Prostate gland (tissue), 2 donors: ENCODE measurements around the gene TMEM18. TPM values are rescaled to one million over a fixed set of nuclear protein-coding genes. Genes with fewer than 3 reads are reported as not detected.

ENCODE experiments used
- DNase-seq: peaks from one replicate; pipeline ENCODE4 v3.0.0-alpha.2; 2019; ENCODE audit warnings: low spot score
- H3K27ac ChIP-seq, 2 donors: fragments of 200-600 bp; sonication (generic); 2 replicates each; pipeline ENCODE4 v1.5.1; 2017 to 2019
- H3K27me3 ChIP-seq: fragments of 200-600 bp; sonication (generic); replicated peaks from 2 replicates; pipeline ENCODE4 v1.5.1; 2019; ENCODE audit not compliant: insufficient read depth
- H3K36me3 ChIP-seq, 2 donors: fragments of 200-600 bp; sonication (generic); 1 replicate in 1 of 2; 2 replicates in 1 of 2; pipeline versions ENCODE4 v1.5.1 to v1.8.1; 2017 to 2019
- H3K4me1 ChIP-seq: fragments of 200-600 bp; sonication (generic); replicated peaks from 2 replicates; pipeline ENCODE4 v1.5.1; 2019
- H3K4me3 ChIP-seq, 2 donors: fragments of 200-600 bp; sonication (generic); 2 replicates each; pipeline ENCODE4 v1.5.1; 2017 to 2019
- H3K9me3 ChIP-seq: fragments of 200-600 bp; sonication (generic); 2 replicates; pipeline ENCODE4 v1.5.1; 2017
- CTCF ChIP-seq, 4 experiments: fragments of 200-600 bp in 2 of 4; fragments of 450-650 bp in 2 of 4; sonication (generic) in 2 of 4; IDR thresholded peaks; 1 replicate in 3 of 4; 2 replicates in 1 of 4; pipeline ENCODE4 v1.5.1; 2016 to 2019; ENCODE audit warnings: antibody characterized with exemption in 4 of 4, mild to moderate bottlenecking in 2 of 4, moderate library complexity in 2 of 4
- POLR2A ChIP-seq: fragments of 450-650 bp; IDR thresholded peaks from one replicate; pipeline ENCODE4 v1.6.1; 2016; ENCODE audit warnings: antibody characterized with exemption, mild to moderate bottlenecking
- POLR2AphosphoS5 ChIP-seq: sonication (generic); formaldehyde crosslinking; IDR thresholded peaks from one replicate; pipeline ENCODE4 v1.6.1; 2017; ENCODE audit warnings: antibody characterized with exemption
- WGBS: methylation state at CpG from one replicate; pipeline ENCODE4 v1.1.5; 2018; 5-methylcytosine and 5-hydroxymethylcytosine counted together
- intact Hi-C: fragments of 100-400 bp; cut with DNase I; formaldehyde crosslinking; loops from one replicate; pipeline ENCODE4 v1.14.2; 2022
- total RNA-seq, 2 donors: library from RNA; depleted of rRNA; stranded (reverse); fragments of >200 nt; gene quantifications; one replicate each; pipeline ENCODE4 v1.1.0, GENCODE V29; 2016

Gene TMEM18
- total RNA-seq, 2 donors from 2014 or later = 17.7 to 19.3 TPM

- peaks cover 0 to 2% of the 10 kb centered on the region in 2 donors for H3K36me3 ChIP-seq
- H3K4me1 ChIP-seq = peaks cover 4% of the 10 kb centered on the region
- no peak for TF ChIP-seq POLR2AphosphoS5
- no peak for TF ChIP-seq POLR2A
- TF ChIP-seq CTCF (IDR thresholded peaks at IDR 0.05) = no peak
- H3K9me3 ChIP-seq = no peaks in the 10 kb centered on the region
- intact Hi-C loops = loop anchor here (5.0 to 10.0 kb wide), 3 partner anchors 71 to 1074 kb away; partner anchors contain the start of genes ACP1, PXDN and SH3YL1
- DNase-seq = no peak
- no peak overlapping the region for H3K4me3 ChIP-seq
- WGBS = 86% methylated on average over 8 of the region's 9 CpGs
- no peak overlapping the region for H3K27ac ChIP-seq
- no peaks in the 10 kb centered on the region for H3K27me3 ChIP-seq
Observed at GRCh38 chr2:671072-671471, 6.1 kb downstream of the TMEM18 start.

GRCh38 chr2:670637-671036 lies 6.6 kb downstream of the TMEM18 start:
- no peak for DNase-seq
- TF ChIP-seq CTCF (IDR thresholded peaks at IDR 0.05) (no peak), POLR2A (no peak), POLR2AphosphoS5 (no peak)
- Histone ChIP-seq H3K9me3 (no peaks in the 10 kb centered on the region), H3K4me1 (peaks cover 4% of the 10 kb centered on the region), H3K4me3 (no peak overlapping the region), H3K27ac (no peak overlapping the region), H3K27me3 (no peaks in the 10 kb centered on the region), H3K36me3 (peaks cover 0 to 2% of the 10 kb centered on the region in 2 donors)
- WGBS = 92% methylated on average over 18 of the region's 18 CpGs
- intact Hi-C loops = loop anchor here (5.0 to 10.0 kb wide), 3 partner anchors 72 to 1074 kb away; partner anchors contain the start of genes ACP1, PXDN and SH3YL1

- H3K9me3 ChIP-seq = no peaks in the 10 kb centered on the region
- peaks cover 0 to 2% of the 10 kb centered on the region in 2 donors for H3K36me3 ChIP-seq
- TF ChIP-seq POLR2AphosphoS5 (no peak), POLR2A (no peak), CTCF (IDR thresholded peaks at IDR 0.05) (no peak)
- 77% methylated on average over 7 of the region's 7 CpGs for WGBS
- intact Hi-C loops = no loop called here
- DNase-seq = peak; percentile 20
- H3K27me3 ChIP-seq = no peaks in the 10 kb centered on the region
- H3K27ac ChIP-seq = peak overlapping the region in 1 of 2 donors; percentile 43
- peaks cover 4% of the 10 kb centered on the region for H3K4me1 ChIP-seq
- H3K4me3 ChIP-seq = no peak overlapping the region
Observed at GRCh38 chr2:669323-669722, 7.9 kb downstream of the TMEM18 start.

- H3K4me1 ChIP-seq = peaks cover 4% of the 10 kb centered on the region
- no peak overlapping the region for H3K4me3 ChIP-seq
- no peaks in the 10 kb centered on the region for H3K9me3 ChIP-seq
- peaks cover 0 to 2% of the 10 kb centered on the region in 2 donors for H3K36me3 ChIP-seq
- WGBS = 85% methylated on average over 3 of the region's 3 CpGs
- TF ChIP-seq POLR2AphosphoS5 (no peak), CTCF (IDR thresholded peaks at IDR 0.05) (no peak), POLR2A (no peak)
- no peak for DNase-seq
- intact Hi-C loops = no loop called here
- H3K27ac ChIP-seq = peak overlapping the region in 1 of 2 donors; percentile 9
- H3K27me3 ChIP-seq = no peaks in the 10 kb centered on the region
Observed at GRCh38 chr2:668000-668398, 9.2 kb downstream of the TMEM18 start.

- Histone ChIP-seq H3K36me3 (peaks cover 0 to 2% of the 10 kb centered on the region in 2 donors), H3K4me3 (no peak overlapping the region), H3K4me1 (peaks cover 4% of the 10 kb centered on the region), H3K27me3 (no peaks in the 10 kb centered on the region), H3K9me3 (no peaks in the 10 kb centered on the region), H3K27ac (no peak overlapping the region)
- TF ChIP-seq POLR2AphosphoS5 (no peak), CTCF (IDR thresholded peaks at IDR 0.05) (peak in 3 of 4 experiments; percentile 23 to 64 (median 52))
- intact Hi-C loops = no loop called here
- no peak for DNase-seq
- 74% methylated on average over 5 of the region's 5 CpGs for whole genome bisulfite sequencing
Observed at GRCh38 chr2:667332-667999, 9.7 kb downstream of the TMEM18 start.
